Left ventricle myocardium inferior (tissue), 1 donor: Measurements from ENCODE around the gene DROSHA. TPM values are rescaled to one million over a fixed set of nuclear protein-coding genes. Genes with fewer than 3 reads are reported as not detected.

Experiments used
- DNase-seq: peaks from one replicate; pipeline ENCODE4 v3.0.0-alpha.2; 2020
- H3K27ac ChIP-seq: fragments of 200-600 bp; replicated peaks from 2 replicates; pipeline ENCODE4 v1.8.0; 2021
- H3K27me3 ChIP-seq: fragments of 200-600 bp; 2 replicates; pipeline ENCODE4 v1.8.0; 2021; ENCODE audit warnings: low read depth
- H3K36me3 ChIP-seq: fragments of 200-600 bp; 2 replicates; pipeline ENCODE4 v1.8.0; 2021
- H3K4me1 ChIP-seq: fragments of 200-600 bp; 2 replicates; pipeline ENCODE4 v1.8.0; 2021
- H3K4me3 ChIP-seq: fragments of 200-600 bp; 2 replicates; pipeline ENCODE4 v1.8.0; 2021; ENCODE audit warnings: mild to moderate bottlenecking, moderate library complexity
- H3K9me3 ChIP-seq: fragments of 200-600 bp; replicated peaks from 2 replicates; pipeline ENCODE4 v1.8.0; 2021
- intact Hi-C: fragments of 100-400 bp; cut with micrococcal nuclease; formaldehyde crosslinking; loops from one replicate; pipeline ENCODE4 v1.11.0; 2022
- total RNA-seq: library from RNA; stranded (reverse); fragmentation: NEBNext Ultra II Directional; extraction: Animal tissue kit (Norgen Biotek cat#: 25700); gene quantifications from one replicate; pipeline ENCODE4 v1.2.1, GENCODE V29; 2021
- TF ChIP-seq, protein P1 (sequence below): fragments of 200-600 bp; IDR thresholded peaks from 2 replicates; pipeline ENCODE4 v1.8.0; 2021; ENCODE audit warnings: antibody characterized with exemption, mild to moderate bottlenecking, borderline replicate concordance
- donor health status: DM: no; HTN: yes; CAD: no; lungs with severe emphysema.

The DROSHA gene
- total RNA-seq, 1 donor from 2014 or later, result 36.5 TPM

DNA sequence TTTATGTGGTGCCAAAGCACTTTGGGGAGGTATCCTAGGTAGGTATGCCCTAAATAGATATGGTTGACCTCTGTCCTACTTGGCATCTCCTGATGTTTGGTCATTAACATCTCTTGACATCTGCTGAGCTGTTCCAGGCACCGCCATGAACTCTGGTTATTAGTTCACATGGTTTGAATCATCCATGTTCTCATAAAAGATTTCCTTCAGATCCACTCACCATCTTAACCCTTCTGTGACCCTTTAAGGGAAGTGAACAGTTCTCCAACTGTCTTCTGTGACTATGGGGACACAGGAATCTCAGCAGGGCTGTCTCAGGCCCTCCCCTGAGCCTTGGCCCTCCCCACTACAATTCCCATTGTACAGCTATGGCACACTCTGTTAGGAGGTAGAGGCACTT, 170.7 kb downstream of the DROSHA start:
- Histone ChIP-seq H3K4me3 (no peak overlapping the region), H3K27me3 (no peaks in the 10 kb centered on the region), H3K9me3 (no peaks in the 10 kb centered on the region), H3K36me3 (no peaks in the 10 kb centered on the region), H3K4me1 (peaks cover 8% of the 10 kb centered on the region), H3K27ac (no peak overlapping the region)
- TF ChIP-seq, protein P1, sequence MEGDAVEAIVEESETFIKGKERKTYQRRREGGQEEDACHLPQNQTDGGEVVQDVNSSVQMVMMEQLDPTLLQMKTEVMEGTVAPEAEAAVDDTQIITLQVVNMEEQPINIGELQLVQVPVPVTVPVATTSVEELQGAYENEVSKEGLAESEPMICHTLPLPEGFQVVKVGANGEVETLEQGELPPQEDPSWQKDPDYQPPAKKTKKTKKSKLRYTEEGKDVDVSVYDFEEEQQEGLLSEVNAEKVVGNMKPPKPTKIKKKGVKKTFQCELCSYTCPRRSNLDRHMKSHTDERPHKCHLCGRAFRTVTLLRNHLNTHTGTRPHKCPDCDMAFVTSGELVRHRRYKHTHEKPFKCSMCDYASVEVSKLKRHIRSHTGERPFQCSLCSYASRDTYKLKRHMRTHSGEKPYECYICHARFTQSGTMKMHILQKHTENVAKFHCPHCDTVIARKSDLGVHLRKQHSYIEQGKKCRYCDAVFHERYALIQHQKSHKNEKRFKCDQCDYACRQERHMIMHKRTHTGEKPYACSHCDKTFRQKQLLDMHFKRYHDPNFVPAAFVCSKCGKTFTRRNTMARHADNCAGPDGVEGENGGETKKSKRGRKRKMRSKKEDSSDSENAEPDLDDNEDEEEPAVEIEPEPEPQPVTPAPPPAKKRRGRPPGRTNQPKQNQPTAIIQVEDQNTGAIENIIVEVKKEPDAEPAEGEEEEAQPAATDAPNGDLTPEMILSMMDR, result no peak
- no peak for DNase-seq
- intact Hi-C loops, result no loop called here

DNA sequence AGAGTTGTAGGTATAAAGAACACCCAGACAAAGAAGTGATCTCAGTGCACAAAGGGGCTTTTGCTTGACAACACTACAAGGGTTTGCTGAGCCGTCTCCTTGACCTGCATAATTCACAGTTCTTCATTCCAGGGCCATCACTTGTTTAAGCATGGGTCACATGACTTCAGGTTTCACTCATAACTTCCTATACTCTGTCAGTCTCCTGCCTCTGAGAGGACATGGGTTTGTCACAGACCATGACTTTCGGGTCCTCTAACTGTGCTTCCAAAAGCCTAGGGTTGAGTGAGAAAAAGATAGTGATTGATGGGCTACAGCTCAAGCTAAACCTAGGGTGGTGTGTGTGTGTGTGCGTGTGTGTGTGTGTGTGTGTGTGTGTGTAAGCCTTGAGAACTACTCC, 172.1 kb downstream of the DROSHA start:
- H3K4me3 ChIP-seq, result no peak overlapping the region
- H3K27ac ChIP-seq, result no peak overlapping the region
- H3K9me3 ChIP-seq, result peaks cover 8% of the 10 kb centered on the region
- H3K27me3 ChIP-seq, result no peaks in the 10 kb centered on the region
- DNase-seq, result no peak
- H3K4me1 ChIP-seq, result peaks cover 8% of the 10 kb centered on the region
- TF ChIP-seq, protein P1, result no peak
- H3K36me3 ChIP-seq, result no peaks in the 10 kb centered on the region
- intact Hi-C loops, result no loop called here

DNA sequence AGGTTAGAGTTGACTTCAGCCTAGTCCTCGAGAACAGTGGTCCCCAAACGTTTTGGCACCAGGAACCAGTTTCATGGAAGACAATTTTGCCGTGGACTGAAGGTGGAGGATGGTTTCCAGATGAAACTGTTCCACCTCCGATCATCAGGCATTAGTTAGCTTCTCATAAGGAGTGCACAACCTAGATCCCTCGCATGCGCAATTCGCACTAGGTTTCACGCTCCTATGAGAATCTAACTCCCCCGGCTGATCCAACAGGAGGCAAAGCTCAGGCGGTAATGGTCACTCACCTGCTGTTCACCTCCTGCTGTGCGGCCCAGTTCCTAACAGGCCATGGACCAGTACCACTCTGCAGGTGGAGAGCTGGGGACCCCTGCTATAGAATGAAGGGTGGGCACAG, 174.9 kb downstream of the DROSHA start:
- H3K27me3 ChIP-seq, result peaks cover 4% of the 10 kb centered on the region
- TF ChIP-seq, protein P1, result no peak
- DNase-seq, result no peak
- no peak overlapping the region for H3K4me3 ChIP-seq
- no peak overlapping the region for H3K27ac ChIP-seq
- no peaks in the 10 kb centered on the region for H3K36me3 ChIP-seq
- intact Hi-C loops, result no loop called here
- H3K4me1 ChIP-seq, result peaks cover 8% of the 10 kb centered on the region
- peaks cover 8% of the 10 kb centered on the region for H3K9me3 ChIP-seq

DNA sequence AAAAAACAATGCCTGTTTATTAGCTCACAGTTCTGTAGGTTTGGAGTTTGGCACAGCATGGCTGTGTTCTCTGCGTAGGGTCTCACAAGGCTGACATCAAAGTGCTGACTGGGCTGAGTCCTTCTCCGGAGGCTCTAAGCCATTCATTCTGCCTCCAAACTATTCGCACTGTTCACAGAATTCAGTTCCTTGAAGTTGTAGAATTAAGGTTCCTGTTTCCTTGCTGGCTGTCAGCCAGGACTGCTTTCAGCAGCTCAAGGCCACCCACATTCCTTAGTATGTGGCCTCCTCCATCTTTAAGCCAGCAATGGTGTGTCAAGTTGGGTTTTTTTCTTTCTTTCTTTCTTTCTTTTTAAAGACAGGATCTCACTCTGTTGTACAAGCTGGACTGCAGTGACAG, 176.6 kb downstream of the DROSHA start:
- Histone ChIP-seq H3K27ac (no peak overlapping the region), H3K4me1 (no peaks in the 10 kb centered on the region), H3K27me3 (peaks cover 6% of the 10 kb centered on the region), H3K4me3 (no peak overlapping the region), H3K9me3 (peaks cover 8% of the 10 kb centered on the region), H3K36me3 (no peaks in the 10 kb centered on the region)
- intact Hi-C loops, result no loop called here
- TF ChIP-seq, protein P1, result no peak
- DNase-seq, result no peak

Other genes with a start within 250 kb of the DROSHA start
- 25.8 TPM for gene C5orf22, start 208 bp upstream of the DROSHA start, total RNA-seq
- gene PDZD2, start 107.0 kb upstream of the DROSHA start, total RNA-seq, result 120 TPM